Activated CD8-positive, alpha-beta memory T cell treated with anti-CD3 and anti-CD28 coated beads, Interleukin-2, amount 50 U/mL, for 1 hour (primary cell): ENCODE results near the gene VCL.
"Not testable (repeated sequence)": the region's sequence is repeated elsewhere in the genome, so short reads cannot be mapped to it uniquely, and the experiment has no call there.

Experiments used
- DNase-seq: peaks from one replicate; pipeline ENCODE4 v3.0.0-alpha.2; 2020; ENCODE audit errors: extremely low read depth

Gene VCL

DNA sequence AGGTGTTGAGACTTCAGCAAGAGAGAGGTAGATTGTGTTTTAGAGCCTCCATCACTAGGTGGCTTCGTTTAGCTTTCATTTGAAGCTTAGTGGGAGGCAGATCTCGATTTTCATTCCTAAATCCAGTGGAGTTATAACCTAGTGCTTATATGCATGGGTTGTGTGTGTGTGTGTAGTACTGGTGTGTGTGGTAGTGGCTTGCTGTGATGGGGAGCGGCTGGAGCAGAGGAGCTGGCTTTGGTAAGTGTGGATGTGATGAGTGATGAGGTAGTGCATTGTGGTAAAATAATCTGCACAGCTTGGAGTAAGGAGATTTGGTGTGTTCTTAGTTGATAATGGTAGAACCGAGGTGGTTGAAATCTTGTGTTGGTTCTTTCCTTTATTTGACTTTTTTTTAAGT, 109.5 kb downstream of the VCL start:
- no peak for DNase-seq

DNA sequence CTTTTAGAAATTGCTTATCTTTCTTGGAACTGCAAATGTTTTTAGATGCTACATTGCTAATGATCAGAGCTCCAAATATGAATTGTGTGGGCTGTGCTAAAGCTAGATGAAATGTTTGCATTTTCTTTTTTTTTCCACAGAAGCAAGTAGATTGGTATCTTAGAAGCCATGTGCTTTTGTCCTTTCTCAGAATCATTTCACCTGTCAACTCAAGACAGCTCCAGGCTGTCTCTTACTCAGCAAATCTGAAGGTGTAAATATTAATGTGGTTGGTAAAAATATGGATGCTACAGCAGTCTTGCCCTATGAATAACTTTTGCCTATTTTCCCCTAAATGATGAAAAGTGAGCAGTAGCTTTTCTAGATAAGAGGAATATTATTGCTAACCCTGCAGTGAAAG, 111.5 kb downstream of the VCL start:
- no peak for DNase-seq

DNA sequence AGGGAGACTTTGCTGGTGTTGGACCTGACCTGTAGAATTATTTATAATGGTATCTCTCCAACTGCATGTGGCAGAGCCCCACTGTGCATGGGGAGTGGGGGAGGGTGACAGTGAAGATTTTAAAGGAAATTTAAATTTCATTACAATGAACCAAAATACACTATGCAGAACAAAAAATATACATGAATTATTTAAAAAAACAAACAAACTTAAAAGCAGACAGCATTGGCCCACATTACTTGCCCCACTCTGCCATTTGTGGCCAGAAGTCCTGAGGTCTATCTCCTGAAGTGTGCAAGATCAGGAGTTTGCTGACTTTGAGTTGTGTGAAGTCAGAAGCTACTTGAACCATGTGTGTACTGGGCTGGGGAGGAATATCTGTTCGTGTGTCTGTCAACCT, 112.2 kb downstream of the VCL start:
- DNase-seq = no peak

DNA sequence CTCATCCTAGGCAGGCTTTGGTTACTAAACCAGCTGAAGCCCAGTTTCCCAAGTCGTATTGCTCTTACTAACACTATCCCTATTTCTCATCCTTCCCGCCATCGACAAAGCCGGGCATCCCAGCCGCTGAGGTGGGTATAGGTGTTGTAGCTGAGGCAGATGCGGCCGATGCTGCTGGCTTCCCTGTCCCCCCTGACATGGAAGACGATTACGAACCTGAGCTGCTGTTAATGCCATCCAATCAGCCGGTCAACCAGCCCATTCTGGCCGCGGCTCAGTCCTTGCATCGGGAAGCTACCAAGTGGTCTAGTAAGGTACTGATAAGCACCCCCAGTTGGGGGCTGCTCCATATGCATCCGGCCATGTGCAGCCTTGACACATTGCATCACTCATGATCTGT, 113.9 kb downstream of the VCL start:
- DNase-seq = no peak

DNA sequence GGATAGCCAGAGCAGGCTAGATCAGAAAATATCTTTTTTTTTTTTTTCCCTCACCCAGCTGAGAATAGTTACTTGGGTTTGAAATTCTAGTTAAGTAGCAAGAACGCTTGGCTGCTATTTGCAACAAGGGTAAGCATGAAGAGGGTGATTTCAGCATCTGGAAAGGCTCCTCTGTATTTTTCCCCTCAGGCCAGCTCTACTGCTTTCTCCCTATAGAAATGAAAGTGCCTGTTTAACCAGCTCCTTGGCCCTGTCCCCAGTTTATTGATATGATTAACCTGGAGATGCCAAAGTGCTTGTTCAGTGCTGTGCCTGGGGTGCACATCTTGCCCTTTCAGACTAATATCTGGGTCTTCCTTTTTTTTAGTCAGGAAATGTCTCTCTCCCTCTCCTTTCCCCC, 115.6 kb downstream of the VCL start:
- no peak for DNase-seq

DNA sequence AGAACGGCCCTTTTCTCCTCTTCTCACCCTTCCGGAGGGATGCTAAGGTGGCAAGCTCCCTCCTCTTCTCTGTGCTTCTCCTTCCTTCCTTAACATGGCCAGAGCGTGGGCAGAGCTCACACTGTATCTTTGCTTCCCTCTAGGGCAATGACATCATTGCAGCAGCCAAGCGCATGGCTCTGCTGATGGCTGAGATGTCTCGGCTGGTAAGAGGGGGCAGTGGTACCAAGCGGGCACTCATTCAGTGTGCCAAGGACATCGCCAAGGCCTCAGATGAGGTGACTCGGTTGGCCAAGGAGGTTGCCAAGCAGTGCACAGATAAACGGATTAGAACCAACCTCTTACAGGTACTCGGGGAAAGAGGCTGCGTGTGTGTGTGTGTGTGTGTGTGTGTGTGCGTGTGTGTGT, 116.1 kb downstream of the VCL start:
- DNase-seq = no peak

DNA sequence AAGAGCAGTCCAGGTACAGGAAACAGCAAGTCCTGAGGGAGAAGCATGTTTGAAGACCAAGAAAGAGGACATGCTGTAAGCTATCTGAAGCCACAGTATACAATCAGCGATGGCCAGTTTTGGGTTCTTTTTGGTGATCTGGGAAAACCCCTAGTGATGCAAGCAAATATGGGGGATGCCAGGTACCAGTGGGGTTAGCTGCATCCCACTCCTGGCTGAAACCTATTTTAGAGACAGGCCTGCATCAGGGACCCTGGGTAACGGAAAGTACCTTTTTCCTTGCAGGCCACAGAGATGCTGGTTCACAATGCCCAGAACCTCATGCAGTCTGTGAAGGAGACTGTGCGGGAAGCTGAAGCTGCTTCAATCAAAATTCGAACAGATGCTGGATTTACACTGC, 119.8 kb downstream of the VCL start:
- DNase-seq = no peak

DNA sequence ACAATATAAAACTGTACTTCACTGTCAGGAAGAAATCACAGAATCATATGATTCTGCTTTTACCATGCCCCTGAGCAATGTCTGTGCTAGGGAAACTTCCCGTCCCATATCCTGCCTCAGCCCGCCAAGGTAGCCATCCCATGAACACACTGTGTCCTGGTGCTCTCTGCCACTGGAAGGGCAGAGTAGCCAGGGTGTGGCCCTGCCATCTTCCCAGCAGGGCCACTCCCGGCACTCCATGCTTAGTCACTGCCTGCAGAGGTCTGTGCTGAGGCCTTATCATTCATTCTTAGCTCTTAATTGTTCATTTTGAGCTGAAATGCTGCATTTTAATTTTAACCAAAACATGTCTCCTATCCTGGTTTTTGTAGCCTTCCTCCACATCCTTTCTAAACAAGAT, 120.9 kb downstream of the VCL start:
- no peak for DNase-seq

DNA sequence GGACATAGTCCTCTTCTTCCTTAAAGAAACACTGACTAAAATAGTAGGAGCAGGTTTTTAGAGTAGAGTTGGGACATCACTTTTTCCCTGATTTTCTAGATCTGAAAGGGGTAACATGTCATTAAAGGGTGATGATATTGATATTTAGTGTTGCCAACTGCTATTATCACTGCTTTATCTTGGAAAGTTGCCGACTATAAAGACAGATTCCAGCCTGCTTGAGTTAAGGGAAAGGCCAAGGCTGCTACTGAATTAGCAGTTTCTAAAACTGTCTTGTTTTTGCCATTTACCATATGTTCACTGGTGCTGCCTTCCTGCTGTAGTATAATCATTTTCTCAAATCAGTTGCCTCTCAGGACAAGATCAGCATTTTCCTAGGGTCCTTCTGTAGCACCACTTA, 123.0 kb downstream of the VCL start:
- DNase-seq = no peak

DNA sequence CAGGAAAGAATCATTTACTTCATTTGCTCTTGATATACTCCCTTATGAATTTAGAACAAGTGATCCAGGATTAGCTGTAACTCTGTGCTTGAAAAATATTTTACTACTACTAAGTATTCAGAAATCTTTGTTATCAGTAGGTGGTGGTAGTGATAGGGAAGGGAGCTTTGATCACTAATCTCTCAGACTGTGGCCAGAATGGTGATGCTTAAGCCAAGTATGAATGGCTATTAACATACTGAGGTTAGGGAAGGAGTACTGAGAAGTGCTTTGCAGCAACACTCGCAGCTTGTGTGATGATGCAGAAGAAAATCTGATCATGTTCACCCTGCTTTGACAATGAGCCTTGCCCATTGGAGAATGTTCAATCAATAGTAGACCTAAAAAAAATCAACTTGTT, 123.5 kb downstream of the VCL start:
- DNase-seq = no peak

DNA sequence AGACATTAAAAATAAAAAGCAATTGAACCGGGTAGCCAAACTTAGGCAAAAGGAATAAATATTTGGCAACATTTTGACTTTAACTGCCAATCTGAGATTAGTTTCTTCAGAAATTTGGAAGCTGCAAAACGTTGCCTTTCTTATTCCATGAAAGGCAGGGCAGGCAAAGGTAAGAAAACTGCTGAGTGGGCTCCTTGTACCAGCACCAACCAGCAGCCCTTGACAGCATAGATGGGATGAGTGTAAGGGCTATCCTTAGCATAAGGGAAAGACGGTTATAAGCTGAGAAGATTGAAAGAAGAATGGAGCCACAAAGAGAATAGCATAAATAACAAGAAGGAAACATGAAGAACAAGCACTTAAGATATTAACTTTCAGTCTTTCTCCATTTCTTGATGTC, 124.1 kb downstream of the VCL start:
- no peak for DNase-seq

DNA sequence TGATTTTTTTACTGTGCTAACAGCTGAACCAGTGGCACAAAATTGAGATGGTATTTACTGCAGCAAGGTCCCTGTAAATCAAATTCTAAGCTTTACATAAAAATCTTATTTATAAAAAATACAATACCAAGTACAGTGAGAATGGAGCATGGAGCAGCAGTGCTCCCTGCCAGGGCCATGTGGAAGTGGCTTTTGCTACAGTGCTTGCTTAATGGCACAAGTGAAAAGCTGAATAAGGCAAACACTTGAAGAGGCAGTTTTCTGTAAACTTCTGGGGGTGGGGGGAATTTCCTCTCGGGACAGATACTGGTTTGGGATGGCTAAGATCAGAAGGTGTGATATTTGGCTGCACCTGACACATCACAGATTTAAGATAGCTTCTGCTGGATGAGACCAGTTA, 125.2 kb downstream of the VCL start:
- no peak for DNase-seq

DNA sequence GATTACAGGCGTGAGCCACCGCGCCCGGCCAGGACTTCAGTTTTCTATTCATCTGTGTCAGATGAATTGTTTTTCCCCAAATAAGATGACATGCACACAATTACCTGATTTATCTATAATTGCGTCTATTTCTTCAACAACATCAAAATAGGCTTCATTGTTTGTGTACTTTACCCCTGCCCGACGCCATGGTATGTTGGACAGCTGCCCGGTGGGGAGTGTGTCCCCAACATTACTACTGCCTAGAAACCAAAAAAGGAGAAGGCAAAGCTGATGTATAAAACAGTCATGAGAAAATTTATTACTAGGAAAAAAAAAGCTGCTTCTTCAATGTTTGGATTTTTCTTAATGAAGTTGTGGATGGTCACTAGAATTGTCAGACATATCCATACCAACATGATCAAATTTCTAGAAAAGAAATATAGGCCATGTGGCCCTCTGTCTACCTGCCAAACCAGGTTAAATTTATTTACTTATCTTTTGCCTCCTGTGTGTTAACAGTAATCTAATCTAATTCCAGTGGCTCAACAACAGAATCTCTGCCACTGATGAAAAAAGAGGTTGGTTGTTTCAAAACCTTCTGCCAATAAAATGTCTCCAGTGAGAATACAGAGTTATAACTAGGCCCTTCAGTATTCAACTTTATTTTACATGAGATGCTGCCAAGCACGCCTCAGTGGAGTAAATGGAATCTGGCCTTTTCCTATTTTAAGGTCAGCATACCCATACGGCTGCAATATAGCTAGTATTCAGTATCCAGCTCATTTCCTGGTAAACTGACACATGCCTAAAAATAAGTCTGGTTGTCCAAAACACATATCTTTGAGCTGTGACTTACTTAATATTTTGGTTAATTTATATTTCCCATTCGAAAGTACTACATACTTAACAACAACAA, 136.3 kb downstream of the VCL start:
- DNase-seq = no peak

DNA sequence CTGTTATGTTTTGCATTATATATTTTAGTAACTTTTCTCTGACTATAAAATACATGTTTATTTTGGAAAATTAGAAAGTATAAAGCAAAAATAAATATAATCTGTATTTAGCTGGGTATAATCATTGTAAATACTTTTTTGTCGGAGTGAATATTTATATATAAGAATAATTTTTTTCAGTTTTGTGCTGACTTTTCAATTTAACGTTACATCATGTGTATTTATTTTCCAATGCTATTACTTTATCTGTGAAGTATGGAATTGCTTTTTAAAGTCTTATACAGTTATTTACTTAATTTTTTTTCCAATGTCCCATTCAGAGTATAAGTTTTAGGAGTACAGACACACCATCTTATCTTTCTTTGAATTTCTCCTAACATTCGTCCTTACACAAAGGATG, 137.5 kb downstream of the VCL start:
- no peak for DNase-seq

DNA sequence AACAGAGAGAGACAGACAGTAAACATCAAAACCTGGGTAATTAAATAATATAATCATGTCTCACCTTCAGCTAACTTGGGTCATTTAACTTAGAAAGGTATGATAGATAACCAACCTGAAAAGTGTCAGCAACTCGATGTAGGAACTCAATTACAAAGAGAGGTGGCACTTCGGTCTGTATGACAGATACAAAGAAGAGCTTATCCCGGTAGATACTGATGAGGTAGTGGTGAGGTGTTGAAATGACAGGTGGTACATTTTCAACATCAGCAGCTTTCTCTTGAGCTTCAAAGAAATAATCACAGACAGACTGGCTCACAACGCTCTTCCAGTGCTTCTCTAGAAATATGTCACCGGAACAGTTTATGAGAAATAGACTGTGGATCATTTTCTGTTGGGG, 140.1 kb downstream of the VCL start:
- DNase-seq = no peak

DNA sequence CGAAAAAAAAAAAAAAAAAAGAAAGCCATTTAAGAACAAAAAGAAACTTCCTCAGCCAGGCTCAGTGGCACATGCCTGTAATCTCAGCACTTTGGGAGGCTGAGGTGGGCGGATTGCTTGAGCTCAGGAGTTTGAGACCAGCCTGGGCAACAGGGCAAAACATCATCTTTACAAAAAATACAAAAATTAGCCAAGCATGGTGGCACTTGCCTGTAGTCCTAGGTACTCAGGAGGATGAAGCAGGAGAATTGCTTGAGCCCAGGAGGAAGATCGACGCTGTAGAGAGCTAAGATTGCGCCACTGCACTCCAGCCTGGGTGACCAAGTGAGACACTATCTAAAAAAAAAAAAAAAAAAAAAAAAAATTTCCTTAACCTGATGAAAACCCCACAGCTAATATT, 140.7 kb downstream of the VCL start:
- DNase-seq = not testable (repeated sequence)

DNA sequence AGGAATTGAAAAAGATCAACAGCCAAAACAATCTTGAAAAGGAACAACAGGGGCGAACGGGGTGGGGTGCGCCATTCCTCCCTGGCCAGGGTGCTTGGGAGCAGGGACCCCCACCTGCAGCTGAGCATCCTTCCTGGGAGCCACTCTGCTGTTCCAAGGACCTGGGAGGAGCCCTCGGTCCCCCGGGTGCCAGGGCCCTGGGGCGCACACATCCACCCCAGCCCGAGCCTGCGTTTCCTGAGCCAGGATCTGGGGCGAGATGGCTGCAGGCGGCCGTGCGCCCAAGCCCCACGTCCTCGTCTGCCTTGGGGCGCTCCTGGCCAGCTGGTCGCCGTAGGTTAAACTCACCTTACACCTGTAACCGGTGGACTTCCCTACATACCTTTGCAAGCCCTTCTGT, 142.1 kb downstream of the VCL start:
- no peak for DNase-seq

DNA sequence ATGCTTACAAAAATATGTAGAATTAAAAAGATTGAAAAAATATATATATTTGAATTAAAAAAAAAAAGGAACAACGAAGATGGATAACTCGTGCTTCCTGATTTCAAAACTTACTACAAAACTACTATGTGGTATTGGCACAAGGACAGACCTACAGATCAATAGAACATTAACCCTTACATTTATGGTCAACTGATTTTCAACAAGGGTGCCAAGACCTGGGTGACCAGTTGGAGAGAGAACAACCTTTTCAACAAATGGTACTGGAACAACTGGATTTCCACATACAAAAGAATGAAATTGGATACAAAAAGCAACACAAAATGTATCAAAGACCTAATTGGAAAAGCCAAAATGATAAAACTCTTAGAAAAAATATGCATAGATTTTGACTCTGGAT, 142.6 kb downstream of the VCL start:
- DNase-seq = no peak

DNA sequence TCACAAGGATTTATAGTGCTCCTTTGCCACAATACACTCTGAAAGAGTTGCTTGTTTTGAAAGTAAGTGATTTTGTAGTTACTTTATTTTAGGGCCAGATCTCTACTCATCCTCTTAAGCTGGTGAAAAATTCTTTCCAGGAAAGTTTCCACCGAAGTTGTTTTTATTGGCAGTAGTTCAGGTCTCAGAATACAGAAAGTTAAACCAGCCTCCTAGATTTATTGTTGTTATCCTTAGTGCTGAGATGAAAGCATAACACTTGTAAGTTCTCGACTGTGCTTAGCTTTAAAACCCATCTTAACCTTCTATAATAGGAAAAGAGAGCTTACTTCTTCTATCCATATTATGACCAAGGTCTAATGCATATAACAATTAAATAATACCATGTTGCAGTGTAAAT, 147.2 kb downstream of the VCL start:
- no peak for DNase-seq

DNA sequence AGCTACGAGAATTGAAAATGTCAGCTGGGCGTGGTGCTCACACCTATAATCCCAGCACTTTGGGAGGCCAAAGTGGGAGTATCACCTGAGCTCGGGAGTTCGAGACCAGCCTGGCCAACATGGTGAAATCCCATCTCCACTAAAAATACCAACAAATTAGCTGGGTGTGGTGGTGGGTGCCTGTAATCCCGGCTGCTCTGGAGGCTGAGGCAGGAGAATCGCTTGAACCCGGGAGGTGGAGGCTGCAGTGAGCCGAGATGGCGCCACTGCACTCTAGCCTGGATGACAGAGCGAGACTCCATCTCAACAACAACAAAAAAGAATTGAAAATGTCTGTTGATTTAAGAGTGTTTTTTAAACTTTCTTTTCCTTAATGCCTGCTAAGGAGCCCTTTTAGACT, 149.1 kb downstream of the VCL start:
- not testable (repeated sequence) for DNase-seq

DNA sequence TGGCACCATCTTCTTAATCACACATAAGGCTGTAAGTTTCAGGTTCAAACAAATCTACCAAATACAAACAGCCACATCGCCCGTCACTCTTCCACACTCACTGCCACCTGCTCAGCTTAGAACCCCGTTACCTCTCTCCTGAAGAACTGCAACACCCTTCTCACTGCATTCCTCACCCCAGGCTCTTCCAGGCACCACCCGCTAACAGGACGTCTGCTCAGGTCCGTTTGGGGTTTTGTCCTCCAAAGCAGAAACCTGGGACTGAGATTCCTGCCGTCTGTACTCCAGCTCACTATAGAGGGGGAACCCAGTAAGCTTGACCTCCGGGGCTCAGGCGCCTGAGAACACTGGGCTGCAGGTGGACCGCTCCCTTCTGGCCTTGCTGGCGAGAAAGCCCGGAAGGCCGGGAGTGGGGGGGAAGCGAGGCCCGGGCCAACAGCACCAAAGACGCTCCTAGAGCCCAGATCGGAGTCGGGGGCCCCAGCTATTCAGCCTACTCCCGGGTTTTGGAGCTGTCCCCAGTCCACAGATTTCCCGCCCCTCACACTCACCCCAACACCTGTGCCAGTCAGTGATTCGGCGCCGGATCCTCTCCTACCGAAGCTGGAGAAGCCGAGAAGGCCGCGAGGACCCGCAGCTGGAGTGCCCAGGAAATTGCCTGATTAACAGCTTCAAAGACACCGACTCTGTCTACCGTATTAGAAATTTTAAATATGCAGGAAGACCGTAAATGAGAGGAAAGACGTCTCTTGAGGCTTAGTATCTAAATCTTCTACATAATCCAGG, 152.5 kb downstream of the VCL start, which contains the start of gene AP3M1:
TSS of gene AP3M1 (minus strand) at position 625 of the 786 bp plus-strand sequence. CDS start 12,449 bp downstream, outside the sequence.
- peak; percentile 78 for DNase-seq

DNA sequence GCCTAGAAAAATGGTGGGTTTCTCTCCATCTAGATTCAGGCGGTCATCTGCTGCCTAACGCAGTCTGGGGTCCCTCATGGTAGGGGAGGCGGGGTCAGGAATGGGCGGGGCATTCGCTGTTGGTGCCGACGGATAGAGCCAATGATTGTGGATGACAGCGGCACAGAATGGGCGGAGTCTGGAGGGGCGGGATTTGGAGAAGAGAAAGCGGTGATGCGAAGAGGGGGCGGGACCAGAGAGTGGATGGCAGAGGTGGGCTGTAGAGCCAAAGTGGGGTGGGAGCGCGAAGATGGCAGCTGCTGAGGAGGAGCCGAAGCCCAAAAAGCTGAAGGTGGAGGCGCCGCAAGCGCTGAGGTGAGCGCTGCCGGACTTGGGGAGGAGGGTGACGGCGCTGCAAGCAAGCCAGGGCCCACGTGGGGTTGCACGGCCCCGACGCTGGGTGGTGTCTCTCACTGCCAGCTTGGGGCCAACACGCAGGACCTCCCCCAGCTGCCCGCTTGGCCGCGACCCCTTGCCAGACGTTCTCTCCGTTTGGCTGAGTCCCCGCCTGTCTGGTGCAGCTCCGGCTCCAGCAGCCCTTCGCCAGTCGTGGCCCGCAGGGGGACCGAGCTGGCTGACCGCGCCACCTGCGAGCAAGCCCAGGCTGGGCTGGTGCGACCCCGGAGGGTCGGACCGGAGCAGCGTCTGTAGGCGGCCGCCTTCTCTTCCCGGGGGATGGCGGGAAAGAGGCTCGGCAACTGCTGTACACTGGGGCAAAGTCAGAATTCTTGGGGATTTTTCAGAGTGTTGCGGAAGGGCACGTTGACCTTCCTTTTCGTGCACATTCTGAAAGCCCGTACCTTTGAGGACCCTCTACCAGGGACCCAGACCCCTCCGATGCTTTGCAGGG, 153.3 kb downstream of the VCL start, which contains the start of gene ADK:
TSS of gene ADK (plus strand) at position 232 of the 889 bp plus-strand sequence. CDS start at position 290, 58 bp downstream.
- DNase-seq = peak; percentile 99
